Umbilical cord (tissue), 2 donors: ENCODE measurements around the gene SUSD1. TPM values are rescaled to one million over a fixed set of nuclear protein-coding genes. Genes with fewer than 3 reads are reported as not detected.
"Not testable (repeated sequence)": the region's sequence is repeated elsewhere in the genome, so short reads cannot be mapped to it uniquely, and the experiment has no call there.

Experiments used
- DNase-seq: peaks from one replicate; pipeline ENCODE4 v3.0.0-alpha.2; 2015; ENCODE audit warnings: low spot score
- total RNA-seq: library from RNA; depleted of rRNA; stranded (reverse); fragments of >200 nt; gene quantifications from one replicate; pipeline ENCODE4 v1.2.3, GENCODE V29; 2014; ENCODE audit warnings: low replicate concordance; ENCODE audit not compliant: insufficient read depth

The SUSD1 gene
- total RNA-seq, 1 donor from 2014 or later, result 19.5 TPM

GRCh38 chr9:112173489-112174221 lies 1.4 kb downstream of the SUSD1 start:
- no peak for DNase-seq

GRCh38 chr9:112170968-112171367 lies 4.1 kb downstream of the SUSD1 start:
- no peak for DNase-seq

- no peak for DNase-seq
Observed at GRCh38 chr9:112170235-112170634, 4.9 kb downstream of the SUSD1 start.

GRCh38 chr9:112169368-112169767 lies 5.7 kb downstream of the SUSD1 start:
- no peak for DNase-seq

GRCh38 chr9:112168197-112168596 lies 6.9 kb downstream of the SUSD1 start:
- DNase-seq, result no peak

GRCh38 chr9:112166176-112167140 lies 8.6 kb downstream of the SUSD1 start:
- no peak for DNase-seq

GRCh38 chr9:112162621-112163413 lies 12.3 kb downstream of the SUSD1 start:
- DNase-seq, result no peak

- DNase-seq, result no peak
Observed at GRCh38 chr9:112159781-112160180, 15.3 kb downstream of the SUSD1 start.

GRCh38 chr9:112158656-112159367 lies 16.3 kb downstream of the SUSD1 start:
- no peak for DNase-seq

GRCh38 chr9:112157961-112158360 lies 17.1 kb downstream of the SUSD1 start:
- DNase-seq, result no peak

- DNase-seq, result no peak
Observed at GRCh38 chr9:112157087-112157486, 18.0 kb downstream of the SUSD1 start.

- no peak for DNase-seq
Observed at GRCh38 chr9:112149211-112149610, 25.9 kb downstream of the SUSD1 start.

GRCh38 chr9:112145886-112146285 lies 29.2 kb downstream of the SUSD1 start:
- no peak for DNase-seq

GRCh38 chr9:112144807-112145206 lies 30.3 kb downstream of the SUSD1 start:
- DNase-seq, result no peak

GRCh38 chr9:112142420-112142819 lies 32.7 kb downstream of the SUSD1 start:
- no peak for DNase-seq

GRCh38 chr9:112140936-112141335 lies 34.2 kb downstream of the SUSD1 start:
- no peak for DNase-seq

- no peak for DNase-seq
Observed at GRCh38 chr9:112137066-112137465, 38.0 kb downstream of the SUSD1 start.

- DNase-seq, result no peak
Observed at GRCh38 chr9:112135706-112136105, 39.4 kb downstream of the SUSD1 start.

- not testable (repeated sequence) for DNase-seq
Observed at GRCh38 chr9:112133806-112134205, 41.3 kb downstream of the SUSD1 start.

GRCh38 chr9:112132356-112132755 lies 42.7 kb downstream of the SUSD1 start:
- no peak for DNase-seq

- DNase-seq, result no peak
Observed at GRCh38 chr9:112130997-112131396, 44.1 kb downstream of the SUSD1 start.
